Stimulated activated CD4-positive, alpha-beta T cell treated with anti-CD3 and anti-CD28 coated beads, Interleukin-15, amount 100 ng/mL, for 24 hours (primary cell): ENCODE data around the gene C17orf78.
"Not testable (repeated sequence)": the region's sequence is repeated elsewhere in the genome, so short reads cannot be mapped to it uniquely, and the experiment has no call there.

Source experiments
- DNase-seq: peaks from one replicate; pipeline ENCODE4 v3.0.0-alpha.2; 2020

The C17orf78 gene

DNA sequence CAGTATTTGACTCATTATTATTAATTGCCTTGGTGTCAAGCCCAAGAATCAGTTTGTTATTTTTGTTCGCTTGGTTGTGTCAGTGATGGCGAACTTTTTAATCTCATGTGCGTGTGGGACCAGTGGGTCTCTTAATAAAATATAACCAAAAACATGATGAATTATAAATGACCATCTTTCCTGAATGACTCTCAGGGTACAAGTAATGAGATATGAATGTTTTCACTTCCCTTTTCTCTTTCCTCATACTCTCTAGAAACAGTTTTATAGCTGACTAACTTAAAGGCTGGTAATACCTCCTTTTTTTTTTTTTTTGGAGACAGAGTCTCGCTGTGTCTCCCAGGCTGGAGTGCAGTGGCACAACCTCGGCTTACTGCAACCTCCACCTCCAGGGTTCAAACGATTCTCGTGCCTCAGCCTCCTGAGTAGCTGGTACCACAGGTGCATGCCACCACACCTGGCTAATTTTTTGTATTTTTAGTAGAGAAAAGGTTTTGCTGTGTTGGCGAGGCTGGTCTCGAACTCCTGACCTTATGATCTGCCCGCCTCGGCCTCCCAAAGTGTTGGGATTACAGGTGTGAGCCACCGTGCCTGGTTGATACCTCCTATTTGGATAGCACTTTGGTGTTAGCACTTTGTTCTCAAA is 65.7 kb downstream of the C17orf78 start:
- DNase-seq, result not testable (repeated sequence)
